GM18870 (cell line): ENCODE results near the gene USP53.
"Not testable (repeated sequence)": the region's sequence is repeated elsewhere in the genome, so short reads cannot be mapped to it uniquely, and the experiment has no call there.

Experiments used
- ATAC-seq: cut with Tn5 transposase; IDR thresholded peaks from one replicate; pipeline ENCODE4 v1.9.1; 2021; ENCODE audit warnings: moderate library complexity; ENCODE audit not compliant: unreplicated experiment

USP53 gene

GRCh38 chr4:119268466-119268865, 56.0 kb downstream of the USP53 start:
- no peak for ATAC-seq

- ATAC-seq: no peak
Measured at GRCh38 chr4:119271361-119272085, 59.0 kb downstream of the USP53 start.

DNA sequence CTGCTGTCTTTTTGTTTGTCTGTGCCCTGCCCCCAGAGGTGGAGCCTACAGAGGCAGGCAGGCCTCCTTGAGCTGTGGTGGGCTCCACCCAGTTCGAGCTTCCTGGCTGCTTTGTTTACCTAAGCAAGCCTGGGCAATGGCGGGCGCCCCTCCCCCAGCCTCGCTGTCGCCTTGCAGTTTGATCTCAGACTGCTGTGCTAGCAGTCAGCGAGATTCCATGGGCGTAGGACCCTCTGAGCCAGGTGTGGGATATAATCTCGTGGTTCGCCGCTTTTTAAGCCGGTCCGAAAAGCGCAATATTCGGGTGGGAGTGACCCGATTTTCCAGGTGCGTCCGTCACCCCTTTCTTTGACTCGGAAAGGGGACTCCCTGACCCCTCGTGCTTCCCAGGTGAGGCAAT, 67.0 kb downstream of the USP53 start:
- ATAC-seq: not testable (repeated sequence)

DNA sequence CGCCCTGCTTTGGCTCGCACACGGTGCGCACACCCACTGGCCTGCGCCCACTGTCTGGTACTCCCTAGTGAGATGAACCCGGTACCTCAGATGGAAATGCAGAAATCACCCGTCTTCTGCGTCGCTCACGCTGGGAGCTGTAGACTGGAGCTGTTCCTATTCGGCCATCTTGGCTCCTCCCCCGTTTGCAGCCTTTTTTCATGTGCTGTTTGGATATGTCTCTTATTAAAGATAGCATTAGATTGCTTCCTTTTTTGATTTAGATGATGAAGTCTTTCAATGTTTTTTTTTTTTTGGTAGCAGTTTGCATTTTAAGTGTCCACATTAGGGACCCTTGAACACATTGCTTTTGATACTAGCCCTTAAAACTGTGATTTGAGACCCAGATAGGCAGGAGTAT, 67.4 kb downstream of the USP53 start:
- ATAC-seq: not testable (repeated sequence)

DNA sequence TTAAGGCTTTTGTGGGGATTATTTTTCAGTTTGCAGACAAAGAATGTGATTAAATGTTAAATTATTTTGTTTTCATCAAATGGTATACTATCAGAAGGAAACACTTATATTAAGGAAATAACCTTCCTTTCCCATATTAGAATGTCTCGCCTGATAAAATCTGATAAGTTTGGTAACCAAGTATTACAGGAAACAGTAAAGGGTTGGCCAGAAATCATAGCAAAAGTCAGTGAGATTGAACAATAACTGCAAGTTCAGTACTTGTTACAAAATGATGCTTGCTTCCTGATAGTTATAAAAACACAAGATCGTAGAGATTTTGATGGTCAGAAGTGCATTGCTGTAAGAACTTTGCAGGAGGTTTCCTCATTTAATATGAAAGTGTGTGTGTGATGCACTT, 68.9 kb downstream of the USP53 start:
- ATAC-seq: no peak

DNA sequence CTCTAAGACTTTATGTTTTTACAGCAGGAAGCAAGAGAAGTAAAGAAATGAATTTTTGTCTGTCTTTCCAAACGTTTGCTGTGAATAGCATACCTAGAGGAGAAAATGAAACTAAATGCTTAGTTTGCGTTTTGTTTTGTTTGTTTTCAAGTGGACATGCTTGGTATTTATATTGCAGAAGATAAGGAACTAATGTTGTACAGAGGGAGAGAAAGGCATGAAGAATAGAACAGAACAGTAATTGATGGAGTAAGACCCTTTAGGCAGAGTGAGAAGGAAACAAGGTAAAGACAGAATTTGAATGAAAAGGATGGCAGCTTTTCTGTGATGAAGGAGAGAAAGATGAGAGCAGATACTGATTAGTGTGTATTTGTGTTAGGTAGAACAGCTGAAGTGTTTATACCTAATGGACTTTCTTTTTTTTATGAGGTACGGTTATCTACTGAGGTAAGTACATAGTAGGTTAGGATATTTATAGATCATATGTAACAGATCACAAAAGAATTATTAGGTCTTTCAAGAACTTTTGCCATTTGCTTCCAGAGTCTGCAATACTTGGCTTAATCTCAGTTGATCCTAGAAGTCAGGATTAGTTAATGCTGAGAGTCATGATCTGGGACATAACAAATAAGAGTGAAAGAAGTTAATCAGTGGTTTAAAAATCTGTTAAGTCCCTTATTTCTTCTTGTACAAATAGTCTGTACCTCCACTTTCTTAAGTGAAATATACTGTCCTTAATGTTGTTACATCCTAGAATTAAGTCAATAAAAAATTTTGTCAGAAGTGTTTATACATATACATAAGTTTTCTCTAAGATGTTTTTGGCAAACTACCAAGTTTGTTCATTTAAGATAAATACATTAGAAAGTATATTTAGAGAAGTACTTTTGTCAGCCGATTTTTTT, 72.6 kb downstream of the USP53 start:
- ATAC-seq: peak; percentile 83

- ATAC-seq: no peak
Measured at GRCh38 chr4:119286377-119287002, 74.0 kb downstream of the USP53 start.

- no peak for ATAC-seq
Measured at GRCh38 chr4:119289313-119289712, 76.8 kb downstream of the USP53 start.

DNA sequence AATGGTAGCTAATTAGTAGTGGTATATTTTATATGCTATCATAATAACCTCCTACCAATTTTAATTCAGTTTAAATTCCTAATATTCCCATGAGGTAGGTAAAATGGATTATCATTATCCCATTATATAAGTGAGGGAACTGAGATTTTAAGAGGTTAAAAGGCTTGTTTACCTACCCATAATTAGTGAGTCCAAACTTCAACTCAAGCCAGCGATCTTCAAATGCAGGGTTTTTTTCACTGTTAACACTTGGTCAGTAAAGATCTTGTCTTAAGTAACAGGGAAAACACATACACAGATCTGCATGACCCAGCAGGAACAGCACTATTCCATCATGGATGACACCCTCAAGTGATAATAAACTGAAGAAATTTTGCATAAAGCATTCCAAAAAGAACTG, 78.1 kb downstream of the USP53 start:
- no peak for ATAC-seq

- no peak for ATAC-seq
Measured at GRCh38 chr4:119296356-119296755, 83.8 kb downstream of the USP53 start.

GRCh38 chr4:119297795-119298194, 85.3 kb downstream of the USP53 start:
- ATAC-seq: no peak

GRCh38 chr4:119299260-119299671, 86.8 kb downstream of the USP53 start:
- ATAC-seq: no peak

GRCh38 chr4:119299741-119300100, 87.2 kb downstream of the USP53 start:
- ATAC-seq: peak; percentile 61

DNA sequence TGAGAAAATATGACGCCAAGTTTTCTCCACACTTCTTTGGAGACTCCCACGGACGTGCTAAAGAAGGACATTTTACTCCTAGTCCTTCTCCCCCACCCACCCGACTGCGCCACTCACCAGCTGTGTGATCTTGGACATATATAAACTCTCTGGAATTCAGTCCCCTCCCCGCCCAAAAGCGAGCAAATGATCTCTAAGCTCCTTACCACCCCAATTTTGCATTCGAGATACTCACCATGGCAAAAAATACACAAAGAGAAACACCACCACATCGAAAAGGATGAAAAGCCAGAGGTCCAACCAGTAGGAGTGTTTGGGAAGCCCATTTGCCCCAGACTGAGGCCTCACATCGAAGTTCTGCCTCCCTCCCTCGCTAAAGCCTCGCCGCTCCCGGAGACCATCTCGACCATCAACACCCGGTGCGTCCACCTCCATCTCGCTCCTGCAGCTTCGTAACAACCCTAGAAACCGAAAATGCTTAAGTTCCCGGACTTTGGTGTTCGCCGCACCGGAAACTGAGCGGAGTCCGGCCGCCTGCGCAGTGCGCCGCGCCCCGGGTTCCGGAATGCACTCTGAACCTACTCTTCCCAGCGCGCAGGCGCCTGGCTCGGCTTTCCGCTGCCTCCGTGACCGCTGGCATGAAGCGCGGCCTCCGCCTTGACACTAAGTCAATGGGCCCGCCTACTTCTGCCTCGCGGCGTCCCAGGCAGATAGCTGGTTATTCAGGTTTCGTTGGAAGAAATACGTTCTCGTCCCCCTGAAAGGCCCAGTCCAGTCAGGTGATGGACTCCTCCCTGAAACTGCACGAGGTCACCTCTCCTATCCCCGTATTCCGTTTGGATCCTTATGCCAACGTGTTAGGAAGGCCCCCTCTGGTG, 87.8 kb downstream of the USP53 start:
- peak; percentile 91 for ATAC-seq

DNA sequence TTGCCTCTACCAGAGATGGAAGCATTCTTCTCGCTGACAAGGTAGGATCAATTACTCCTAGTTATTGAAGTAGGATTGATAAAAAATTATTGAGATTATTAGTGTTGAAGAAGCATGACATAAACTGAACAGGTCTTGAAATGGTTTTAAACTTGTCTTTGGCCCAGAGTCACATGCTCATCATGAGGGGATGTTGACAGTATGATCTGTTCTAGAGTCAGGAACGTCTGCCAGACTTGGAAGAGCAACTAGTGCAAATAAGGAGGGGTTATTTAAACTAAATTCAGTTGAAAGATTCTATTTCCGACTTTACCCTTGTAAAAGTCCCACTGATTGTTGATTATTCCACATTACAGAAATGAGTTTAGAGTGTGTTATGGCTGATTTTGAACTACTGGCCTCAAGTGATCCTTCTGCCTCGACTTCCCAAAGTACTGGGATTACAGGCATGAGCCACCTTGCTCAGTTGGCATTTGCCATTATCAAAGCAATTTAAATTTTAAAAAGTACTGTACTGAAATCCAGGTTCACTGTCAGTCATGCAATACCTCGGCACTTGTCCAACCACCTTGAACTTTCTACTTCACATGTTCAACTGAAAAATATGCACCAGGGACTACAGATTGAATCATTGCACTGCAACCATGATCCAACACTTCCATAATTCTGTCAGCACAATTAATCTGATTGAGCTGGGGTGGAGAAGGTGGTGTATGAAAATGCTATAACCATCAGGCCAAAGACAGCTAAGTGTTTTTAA, 89.7 kb downstream of the USP53 start:
- no peak for ATAC-seq

DNA sequence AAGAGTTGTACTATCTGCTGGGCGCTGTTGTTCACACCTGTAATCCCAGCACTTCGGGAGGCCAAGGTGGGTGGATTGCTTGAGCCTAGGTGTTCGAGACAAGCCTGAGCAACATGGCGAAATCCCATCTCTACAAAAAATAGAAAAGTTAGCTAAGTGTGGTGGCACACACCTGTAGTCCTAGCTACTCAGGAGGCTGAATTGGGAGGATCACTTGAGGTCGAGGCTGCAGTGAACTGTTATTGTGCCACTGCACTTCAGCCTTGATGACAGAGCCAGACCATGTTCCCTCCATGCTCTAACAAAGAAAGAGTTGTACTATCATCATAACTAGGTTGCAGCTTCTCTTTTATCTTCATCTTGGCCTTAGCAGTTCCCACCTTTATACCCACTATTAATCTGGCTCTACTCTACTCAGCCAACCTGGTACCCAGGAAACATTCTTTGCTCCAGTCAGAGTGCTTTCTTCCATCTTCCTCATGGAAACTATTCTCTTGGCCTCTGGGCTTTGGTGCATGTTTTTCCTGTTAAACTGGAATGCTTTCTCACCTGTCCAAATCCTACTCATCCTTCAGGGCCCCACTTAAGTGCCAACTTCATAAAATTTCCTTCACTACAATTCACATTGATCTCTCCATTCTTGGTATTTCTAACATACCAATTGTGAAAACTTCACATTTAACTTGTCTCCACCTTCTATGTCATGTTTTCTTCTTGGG, 91.2 kb downstream of the USP53 start:
- no peak for ATAC-seq

DNA sequence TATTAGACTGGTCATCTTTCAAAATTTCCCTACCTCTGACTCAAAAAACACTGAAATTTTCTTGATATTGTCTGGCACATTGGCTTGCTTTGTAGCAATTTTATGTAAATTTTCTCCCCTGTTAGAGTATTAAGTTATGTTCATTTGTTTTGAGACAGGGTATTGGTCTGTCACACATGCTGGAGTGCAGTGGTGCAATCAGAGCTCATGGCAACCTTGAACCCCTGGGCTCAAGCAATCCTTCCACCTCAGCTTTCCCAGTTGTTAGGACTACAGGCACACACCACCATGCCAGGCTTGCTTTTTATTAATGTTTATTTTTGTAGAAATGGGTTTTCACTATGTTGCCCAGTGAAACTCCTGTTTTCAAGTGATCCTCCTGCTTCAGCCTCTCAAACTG, 91.9 kb downstream of the USP53 start:
- ATAC-seq: no peak

- ATAC-seq: no peak
Measured at GRCh38 chr4:119307606-119308005, 95.1 kb downstream of the USP53 start.

DNA sequence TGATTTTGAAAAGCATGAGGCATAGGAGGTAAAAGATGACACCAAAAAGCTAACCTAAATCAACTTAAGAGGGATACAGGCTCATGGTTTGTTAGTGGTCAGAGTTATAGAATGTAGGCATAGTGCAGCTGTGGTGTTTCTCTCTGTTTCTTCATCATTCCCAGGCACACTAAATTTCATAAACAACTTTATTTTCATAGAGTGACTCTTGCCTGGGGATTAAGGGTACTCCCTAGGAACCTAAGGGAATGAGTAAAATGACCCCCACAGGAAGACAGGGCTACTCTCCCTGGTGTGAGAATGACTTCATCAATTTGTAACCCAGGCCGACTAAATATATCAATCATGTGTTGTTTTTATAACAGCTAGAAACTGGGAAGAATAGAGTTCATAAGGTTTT, 98.3 kb downstream of the USP53 start:
- no peak for ATAC-seq
